OCI-LY7 (cell line): Measurements from ENCODE around the gene SMIM29. TPM values are rescaled to one million over a fixed set of nuclear protein-coding genes. Genes with fewer than 3 reads are reported as not detected.

Experiments used
- BruUV-seq: library from RNA; stranded (reverse); fragments of 400-500 nt; replicated peaks from 2 replicates; lab custom pipeline; 2021; lab: Mats Ljungman, UMichigan
- CTCF ChIA-PET: fragments of 300-600 bp; sonication (Branson Sonifier 250); formaldehyde crosslinking; loops from one replicate; lab custom pipeline; 2022; ENCODE audit warnings: antibody characterized with exemption; ENCODE audit not compliant: unreplicated experiment; lab: Charles Lee
- POLR2A ChIA-PET: fragments of 300-600 bp; sonication (Branson Sonifier 250); formaldehyde crosslinking; loops from one replicate; lab custom pipeline; 2022; ENCODE audit warnings: antibody characterized with exemption; lab: Charles Lee
- DNase-seq: peaks from one replicate; pipeline ENCODE4 v3.0.0-alpha.2; 2015; ENCODE audit warnings: low spot score
- H2AFZ ChIP-seq: fragments of 200-600 bp; sonication (generic), shearing (Covaris generic); 2 replicates; pipeline ENCODE4 v1.6.1; 2014; ENCODE audit warnings: mild to moderate bottlenecking, antibody characterized with exemption, low read length, moderate library complexity
- H3K27ac ChIP-seq: fragments of 200-600 bp; sonication (generic); 2 replicates; pipeline ENCODE4 v1.5.1; 2014; ENCODE audit warnings: mixed run types, low read depth, mild to moderate bottlenecking, moderate library complexity, low read length, inconsistent platforms; ENCODE audit not compliant: poor library complexity, severe bottlenecking
- H3K36me3 ChIP-seq: fragments of 200-600 bp; sonication (generic); 2 replicates; pipeline ENCODE4 v1.6.1; 2014; ENCODE audit warnings: mild to moderate bottlenecking, antibody characterized with exemption, low read length, moderate library complexity, mixed read lengths; ENCODE audit not compliant: insufficient read depth
- H3K4me1 ChIP-seq: fragments of 200-600 bp; sonication (generic); 2 replicates; pipeline ENCODE4 v1.5.1; 2014; ENCODE audit warnings: mild to moderate bottlenecking, low read length; ENCODE audit not compliant: insufficient read depth, poor library complexity, severe bottlenecking
- H3K4me2 ChIP-seq: fragments of 200-600 bp; sonication (generic); 2 replicates; pipeline ENCODE4 v1.6.1; 2014; ENCODE audit warnings: mild to moderate bottlenecking, low read length
- H3K4me3 ChIP-seq: fragments of 200-600 bp; sonication (generic); 2 replicates; pipeline ENCODE4 v1.5.1; 2014; ENCODE audit warnings: mild to moderate bottlenecking, low read depth, low read length; ENCODE audit not compliant: poor library complexity, severe bottlenecking
- H3K79me2 ChIP-seq: fragments of 200-600 bp; sonication (generic); 2 replicates; pipeline ENCODE4 v1.6.1; 2016; ENCODE audit warnings: low read depth, mild to moderate bottlenecking, low read length, moderate library complexity, mixed read lengths; ENCODE audit not compliant: insufficient read depth
- H3K9me2 ChIP-seq: fragments of 200-600 bp; sonication (generic); 2 replicates; pipeline ENCODE4 v1.6.1; 2016; ENCODE audit warnings: mild to moderate bottlenecking, low read length, mixed read lengths; ENCODE audit not compliant: insufficient read depth
- H3K9me3 ChIP-seq: fragments of 200-600 bp; sonication (generic); 2 replicates; pipeline ENCODE4 v1.6.1; 2014; ENCODE audit warnings: mild to moderate bottlenecking, mixed run types, low read length, mixed read lengths
- H4K20me1 ChIP-seq: fragments of 200-600 bp; sonication (generic); 2 replicates; pipeline ENCODE4 v1.6.1; 2014; ENCODE audit warnings: mild to moderate bottlenecking, antibody characterized with exemption, low read length, moderate library complexity, mixed read lengths; ENCODE audit not compliant: insufficient read depth
- CTCF ChIP-seq: fragments of 200-600 bp; sonication (generic); conservative IDR thresholded peaks from 2 replicates; pipeline ENCODE4 v1.5.1; 2014; ENCODE audit warnings: mild to moderate bottlenecking, antibody characterized with exemption, low read length, moderate library complexity, mixed read lengths
- EZH2phosphoT487 ChIP-seq: fragments of 200-600 bp; sonication (generic); IDR thresholded peaks from 2 replicates; pipeline ENCODE4 v1.6.1; 2018; ENCODE audit warnings: low read depth, borderline replicate concordance, mild to moderate bottlenecking, mixed run types, antibody characterized with exemption, low read length, moderate library complexity, mixed read lengths
- intact Hi-C: fragments of 100-400 bp; cut with micrococcal nuclease; formaldehyde crosslinking; loops from one replicate; pipeline ENCODE4 v1.10.0; 2022; ENCODE audit not compliant: unreplicated experiment
- total RNA-seq, 2 experiments: library from RNA; depleted of rRNA in 1 of 2; stranded (reverse); fragments of >200 nt in 1 of 2; shearing (Covaris generic) in 1 of 2; gene quantifications; 2 replicates each; pipeline ENCODE4 v1.2.3, GENCODE V29; 2014 to 2022

The SMIM29 gene
- total RNA-seq, 2 experiments from 2014 or later: 17.3 to 21.3 TPM

DNA sequence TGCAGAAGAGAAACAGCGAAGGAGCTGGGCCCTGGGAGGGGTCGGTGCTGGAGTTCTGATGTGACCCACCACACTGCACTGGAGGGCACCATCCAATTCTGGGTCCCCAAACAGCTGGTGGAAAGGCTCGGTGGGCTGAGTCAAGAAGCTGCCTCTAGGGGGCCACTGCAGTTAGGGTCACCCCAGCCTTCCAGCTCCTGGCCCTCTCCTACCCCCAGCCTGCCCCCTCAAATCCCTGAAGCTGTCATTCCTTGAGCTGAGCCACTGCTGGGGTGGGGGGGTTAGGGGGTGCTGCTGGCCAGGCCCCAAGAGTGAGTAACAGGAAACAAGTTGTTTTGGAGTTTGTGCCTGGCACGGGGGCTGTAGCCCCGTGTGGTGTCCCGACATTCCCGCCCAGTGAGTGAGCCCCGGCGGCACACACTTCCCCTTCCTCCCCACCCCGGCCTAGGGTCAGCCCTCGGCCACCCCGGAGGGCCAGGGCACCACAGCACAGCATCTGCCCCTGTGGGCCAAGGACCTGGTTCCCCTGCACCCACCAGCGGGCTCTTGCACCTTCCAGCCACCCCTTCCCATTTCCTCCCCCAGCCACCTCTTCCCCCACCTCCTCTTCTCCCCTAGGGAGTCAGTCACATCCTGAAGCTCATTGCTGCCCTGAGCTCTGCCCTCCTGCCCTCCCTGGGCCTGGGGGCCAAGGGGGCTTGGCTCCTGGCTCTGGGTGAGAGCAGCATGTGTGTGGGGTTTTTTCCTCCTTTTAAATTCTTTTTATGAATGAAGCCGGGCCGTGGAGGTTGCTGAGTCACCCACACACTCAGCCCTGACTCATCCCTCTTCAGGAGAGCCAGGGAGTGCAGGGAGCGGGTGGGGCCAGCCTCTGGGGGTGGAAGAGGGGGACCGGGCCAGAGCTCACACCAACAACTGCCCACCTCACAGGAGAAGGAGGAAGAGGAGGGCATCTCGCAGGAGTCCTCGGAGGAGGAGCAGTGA lies 4.6 kb downstream of the SMIM29 start:
- H4K20me1 ChIP-seq: peaks cover 33% of the 10 kb centered on the region
- H3K27ac ChIP-seq: peak overlapping the region; percentile 54
- no peak overlapping the region for H3K4me3 ChIP-seq
- no TSS peak for BruUV-seq
- POLR2A ChIA-PET: interaction anchor here (0.6 kb wide), 1 partner anchor 43 kb away, joined by 3 read pairs; no protein-coding TSS in a partner anchor
- no peak overlapping the region for H2AFZ ChIP-seq
- peak overlapping the region; percentile 8; the same call in 1 of the 2 replicates for H3K4me2 ChIP-seq
- intact Hi-C loops: no loop called here
- TF ChIP-seq EZH2phosphoT487: no peak
- peak; percentile 65 for TF ChIP-seq CTCF
- CTCF ChIA-PET: interaction anchor here (0.6 kb wide), 3 partner anchors 70 to 611 kb away, joined by 3 to 13 read pairs (median 5); no protein-coding TSS in a partner anchor
- H3K9me3 ChIP-seq: no peaks in the 10 kb centered on the region
- H3K4me1 ChIP-seq: peaks cover 68% of the 10 kb centered on the region
- H3K79me2 ChIP-seq: peaks cover 31% of the 10 kb centered on the region
- H3K9me2 ChIP-seq: no peaks in the 10 kb centered on the region
- peaks cover 79% of the 10 kb centered on the region for H3K36me3 ChIP-seq
- DNase-seq: peak; percentile 42

- intact Hi-C loops: no loop called here
- CTCF ChIA-PET: interaction anchor here (0.6 kb wide), 1 partner anchor 612 kb away, joined by 5 read pairs; no protein-coding TSS in a partner anchor
- Histone ChIP-seq H3K79me2 (peaks cover 41% of the 10 kb centered on the region), H3K4me3 (no peak overlapping the region), H4K20me1 (peaks cover 42% of the 10 kb centered on the region), H3K9me3 (no peaks in the 10 kb centered on the region), H3K4me2 (peak overlapping the region; percentile 8; the same call in 1 of the 2 replicates), H3K4me1 (peaks cover 71% of the 10 kb centered on the region), H3K36me3 (peaks cover 89% of the 10 kb centered on the region), H3K27ac (no peak overlapping the region), H2AFZ (no peak overlapping the region), H3K9me2 (no peaks in the 10 kb centered on the region)
- POLR2A ChIA-PET: no interaction called here
- TF ChIP-seq CTCF (no peak), EZH2phosphoT487 (no peak)
- BruUV-seq: no TSS peak
- DNase-seq: no peak
Observed at GRCh38 chr6:34243131-34243771, 5.6 kb downstream of the SMIM29 start.
